Mucosa of descending colon (tissue), 3 donors: ENCODE results near the gene NEBL. TPM values are rescaled to one million over a fixed set of nuclear protein-coding genes. Genes with fewer than 3 reads are reported as not detected.
"Not testable (repeated sequence)": the region's sequence is repeated elsewhere in the genome, so short reads cannot be mapped to it uniquely, and the experiment has no call there.

Experiments used
- ATAC-seq: fragments of 200-7000 bp; cut with Tn5 transposase; one replicate; pipeline ENCODE4 v1.9.1; 2020; ENCODE audit warnings: mild to moderate bottlenecking, moderate library complexity
- DNase-seq, 3 donors: peaks; one replicate each; pipeline ENCODE4 v3.0.0-alpha.2; 2020
- H3K36me3 ChIP-seq: fragments of 200-600 bp; one replicate; pipeline ENCODE4 v1.8.0; 2021; ENCODE audit warnings: low read depth, mild to moderate bottlenecking
- H3K4me1 ChIP-seq: fragments of 200-600 bp; one replicate; pipeline ENCODE4 v1.8.0; 2021; ENCODE audit warnings: low read depth, mild to moderate bottlenecking
- H3K4me3 ChIP-seq: fragments of 200-600 bp; one replicate; pipeline ENCODE4 v1.8.0; 2021; ENCODE audit warnings: mild to moderate bottlenecking
- H3K9me3 ChIP-seq: fragments of 200-600 bp; one replicate; pipeline ENCODE4 v1.8.0; 2021; ENCODE audit warnings: mild to moderate bottlenecking
- CTCF ChIP-seq: fragments of 200-600 bp; IDR thresholded peaks from one replicate; pipeline ENCODE4 v1.8.0; 2022; ENCODE audit warnings: antibody characterized with exemption, mild to moderate bottlenecking
- intact Hi-C, 2 donors: fragments of 100-400 bp; cut with DNase I in 1 of 2; cut with micrococcal nuclease in 1 of 2; formaldehyde crosslinking; loops; one replicate each; pipeline versions ENCODE4 v1.11.0 to v1.11.1; 2022; cut with DNase I, micrococcal nuclease
- long read RNA-seq, 2 donors: library from polyadenylated mRNA; unstranded; transcript quantifications; one replicate each; pipeline ENCODE4 v2.0.0, GENCODE V29; 2019 to 2021
- total RNA-seq, 3 donors: library from RNA; stranded (reverse); fragmentation: NEBNext Ultra II Directional in 2 of 3; extraction: Animal tissue kit (Norgen Biotek cat#: 25700) in 2 of 3; gene quantifications; one replicate each; pipeline versions ENCODE4 v1.2.1 to v1.2.4, GENCODE V29; 2021 to 2023
- donor health status: DM: no; HTN: no; CAD: no; lungs with moderate emphysema.
- donor health status: DM: no; HTN: no; CAD: no.
- donor health status: DM: no; HTN: yes; CAD: no.

The NEBL gene
- 10 to 100 TPM in 2 of 3 donors, 1 to 10 TPM in 1; 5.7 to 22.0 (median 14.7) TPM for total RNA-seq
- long read RNA-seq, donor 1, partial matches to known transcripts = 0 of 2 reads
- long read RNA-seq, donor 1, other reads (novel, unspliced or antisense) = 1 of 2 reads
- long read RNA-seq, donor 2 = 0 reads

GRCh38 chr10:20897146-20897825, at the start of gene NEBL:
TSS of gene NEBL (minus strand) at chr10:20897311. CDS start at chr10:20897205, 106 bp downstream.
- no peaks in the 10 kb centered on the region for H3K4me1 ChIP-seq
- DNase-seq (no peak), ATAC-seq (no peak)
- H3K9me3 ChIP-seq = no peaks in the 10 kb centered on the region
- no peak within 1 kb of the TSS for H3K4me3 ChIP-seq
- no peak for TF ChIP-seq CTCF
- no peaks in the 10 kb centered on the region for H3K36me3 ChIP-seq
- intact Hi-C loops = no loop called here

- intact Hi-C loops = no loop called here
- no peak for DNase-seq
- H3K4me1 ChIP-seq = no peaks in the 10 kb centered on the region
- H3K36me3 ChIP-seq = no peaks in the 10 kb centered on the region
- ATAC-seq = no peak
- TF ChIP-seq CTCF = no peak
- H3K4me3 ChIP-seq = no peak overlapping the region
- H3K9me3 ChIP-seq = no peaks in the 10 kb centered on the region
Measured at GRCh38 chr10:20945546-20946332, 48.6 kb upstream of the NEBL start.

GRCh38 chr10:20944789-20945502, 47.8 kb upstream of the NEBL start:
- H3K9me3 ChIP-seq = no peaks in the 10 kb centered on the region
- no peaks in the 10 kb centered on the region for H3K4me1 ChIP-seq
- ATAC-seq = no peak
- no peak for DNase-seq
- no peak overlapping the region for H3K4me3 ChIP-seq
- intact Hi-C loops = no loop called here
- H3K36me3 ChIP-seq = no peaks in the 10 kb centered on the region
- no peak for TF ChIP-seq CTCF

GRCh38 chr10:20939414-20939813, 42.3 kb upstream of the NEBL start:
- H3K4me3 ChIP-seq, DNase-seq, ATAC-seq, H3K9me3 ChIP-seq, H3K36me3 ChIP-seq, H3K4me1 ChIP-seq, intact Hi-C loops: not testable (repeated sequence)

- intact Hi-C loops = no loop called here
- H3K9me3 ChIP-seq = no peaks in the 10 kb centered on the region
- H3K4me3 ChIP-seq = no peak overlapping the region
- no peak for TF ChIP-seq CTCF
- ATAC-seq (no peak), DNase-seq (no peak)
- no peaks in the 10 kb centered on the region for H3K4me1 ChIP-seq
- no peaks in the 10 kb centered on the region for H3K36me3 ChIP-seq
Measured at GRCh38 chr10:20936396-20936795, 39.3 kb upstream of the NEBL start.
